NCI-H2029 treated with DMSO at 0.1 percent for 48 hours (cell line): ENCODE data around the gene SLC29A4.
"Not testable (repeated sequence)": the region's sequence is repeated elsewhere in the genome, so short reads cannot be mapped to it uniquely, and the experiment has no call there.

Experiments used
- DNase-seq: peaks from one replicate; lab custom pipeline; 2025; lab: John Stamatoyannopoulos, UW

SLC29A4 gene

GRCh38 chr7:5274985-5275431 is 7.7 kb upstream of the SLC29A4 start:
- DNase-seq: peak; percentile 33

- not testable (repeated sequence) for DNase-seq
Measured at GRCh38 chr7:5275510-5275909, 7.2 kb upstream of the SLC29A4 start.

- not testable (repeated sequence) for DNase-seq
Measured at GRCh38 chr7:5276123-5276522, 6.6 kb upstream of the SLC29A4 start.

- no peak for DNase-seq
Measured at GRCh38 chr7:5276611-5277010, 6.1 kb upstream of the SLC29A4 start.

- no peak for DNase-seq
Measured at GRCh38 chr7:5278766-5279165, 4.0 kb upstream of the SLC29A4 start.

- DNase-seq: no peak
Measured at GRCh38 chr7:5279734-5280133, 3.0 kb upstream of the SLC29A4 start.

- not testable (repeated sequence) for DNase-seq
Measured at GRCh38 chr7:5281598-5282500, 894 bp upstream of the SLC29A4 start.

- DNase-seq: no peak
Measured at GRCh38 chr7:5283421-5284303, 919 bp downstream of the SLC29A4 start.

GRCh38 chr7:5284304-5285281 is 1.9 kb downstream of the SLC29A4 start:
- peak; percentile 87 for DNase-seq

GRCh38 chr7:5286933-5287332 is 4.2 kb downstream of the SLC29A4 start:
- DNase-seq: no peak

- not testable (repeated sequence) for DNase-seq
Measured at GRCh38 chr7:5287373-5287772, 4.6 kb downstream of the SLC29A4 start.

- DNase-seq: no peak
Measured at GRCh38 chr7:5287802-5288201, 5.1 kb downstream of the SLC29A4 start.

- DNase-seq: not testable (repeated sequence)
Measured at GRCh38 chr7:5288560-5288959, 5.8 kb downstream of the SLC29A4 start.

- no peak for DNase-seq
Measured at GRCh38 chr7:5289355-5289754, 6.6 kb downstream of the SLC29A4 start.

- no peak for DNase-seq
Measured at GRCh38 chr7:5291301-5291700, 8.6 kb downstream of the SLC29A4 start.

- DNase-seq: not testable (repeated sequence)
Measured at GRCh38 chr7:5291711-5292335, 9.1 kb downstream of the SLC29A4 start.

GRCh38 chr7:5294169-5294987 is 11.6 kb downstream of the SLC29A4 start:
- DNase-seq: no peak

GRCh38 chr7:5295039-5296014 is 12.6 kb downstream of the SLC29A4 start:
- DNase-seq: no peak
